Cardiac fibroblast (primary cell): ENCODE results near the gene PRR16.

Experiments
- DNase-seq, 2 donors: peaks; one replicate each; pipeline versions ENCODE4 v3.0.0 to v3.0.0-alpha.2; 2010; ENCODE audit warnings: low read depth in 2 of 2
- H3K4me3 ChIP-seq, 2 donors: replicated peaks in 1 of 2; 1 replicate in 1 of 2; 2 replicates in 1 of 2; pipeline ENCODE4 v1.5.1; 2011; ENCODE audit warnings: low read depth in 2 of 2, low read length in 2 of 2, mild to moderate bottlenecking in 2 of 2, moderate library complexity in 1 of 2
- CTCF ChIP-seq: IDR thresholded peaks from one replicate; pipeline ENCODE4 v1.5.1; 2011; ENCODE audit warnings: low read depth, mild to moderate bottlenecking, low read length, inconsistent platforms

The PRR16 gene

GRCh38 chr5:120528609-120529008 lies 64.5 kb downstream of the PRR16 start:
- TF ChIP-seq CTCF = no peak
- no peak for DNase-seq
- H3K4me3 ChIP-seq = no peak overlapping the region

- no peak overlapping the region for H3K4me3 ChIP-seq
- no peak for TF ChIP-seq CTCF
- no peak for DNase-seq
Observed at GRCh38 chr5:120529386-120529785, 65.3 kb downstream of the PRR16 start.

GRCh38 chr5:120531215-120531614 lies 67.1 kb downstream of the PRR16 start:
- DNase-seq = no peak
- H3K4me3 ChIP-seq = no peak overlapping the region

GRCh38 chr5:120532835-120533234 lies 68.7 kb downstream of the PRR16 start:
- H3K4me3 ChIP-seq = no peak overlapping the region
- DNase-seq = no peak
- TF ChIP-seq CTCF = peak; percentile 32

More at GRCh38 chr5:120531215-120531614, 67.1 kb downstream of the PRR16 start:
- no peak for TF ChIP-seq CTCF

- no peak for DNase-seq
- H3K4me3 ChIP-seq = no peak overlapping the region
- TF ChIP-seq CTCF = no peak
Observed at GRCh38 chr5:120533581-120533980, 69.5 kb downstream of the PRR16 start.

- TF ChIP-seq CTCF = no peak
- DNase-seq = no peak
- no peak overlapping the region for H3K4me3 ChIP-seq
Observed at GRCh38 chr5:120535900-120536299, 71.8 kb downstream of the PRR16 start.

GRCh38 chr5:120538149-120538548 lies 74.0 kb downstream of the PRR16 start:
- H3K4me3 ChIP-seq = no peak overlapping the region
- DNase-seq = peak in 1 of 2 donors; percentile 83
- TF ChIP-seq CTCF = no peak
